ENCODE data around the gene GSTK1.

- TF ChIP-seq CTCF (IDR thresholded peaks at IDR 0.05) (no peak), POLR2A (IDR thresholded peaks at IDR 0.05) (no peak)
These were observed 22.2 kb downstream of the GSTK1 start for GRCh38 chr7:143285470-143285778.

All from lower leg skin (tissue), 3 donors.